Heart right ventricle (tissue), 16 donors: ENCODE measurements around the gene GINS3. TPM values are rescaled to one million over a fixed set of nuclear protein-coding genes. Genes with fewer than 3 reads are reported as not detected.

Source experiments
- ATAC-seq, 8 donors: fragments of 200-7000 bp; cut with Tn5 transposase; one replicate each; pipeline ENCODE4 v1.9.1; 2020; ENCODE audit warnings: mild to moderate bottlenecking in 8 of 8, moderate library complexity in 8 of 8, moderate number of reproducible peaks in 1 of 8
- DNase-seq, 2 donors: peaks; one replicate each; pipeline ENCODE4 v3.0.0-alpha.2; 2020
- H3K27ac ChIP-seq, 10 donors: fragments of 200-600 bp; sonication (generic) in 2 of 10; one replicate each; pipeline versions ENCODE4 v1.5.0 to v1.8.0; 2020 to 2022; ENCODE audit warnings: mild to moderate bottlenecking in 3 of 10
- H3K27me3 ChIP-seq, 7 donors: fragments of 200-600 bp; one replicate each; pipeline ENCODE4 v1.8.0; 2021 to 2022; ENCODE audit warnings: mild to moderate bottlenecking in 2 of 7
- H3K36me3 ChIP-seq, 9 donors: fragments of 200-600 bp; sonication (generic) in 1 of 9; one replicate each; pipeline versions ENCODE4 v1.5.0 to v1.8.0; 2020 to 2022; ENCODE audit warnings: mild to moderate bottlenecking in 2 of 9
- H3K4me1 ChIP-seq, 9 donors: fragments of 200-600 bp; sonication (generic) in 1 of 9; one replicate each; pipeline versions ENCODE4 v1.5.0 to v1.8.0; 2020 to 2022; ENCODE audit warnings: mild to moderate bottlenecking in 4 of 9
- H3K4me3 ChIP-seq, 10 donors: fragments of 200-600 bp; sonication (generic) in 2 of 10; one replicate each; pipeline versions ENCODE4 v1.5.0 to v1.8.0; 2020 to 2022; ENCODE audit warnings: mild to moderate bottlenecking in 7 of 10, moderate library complexity in 2 of 10
- H3K9me3 ChIP-seq, 11 donors: fragments of 200-600 bp in 10 of 11; sonication (generic) in 2 of 11; one replicate each; pipeline versions ENCODE4 v1.5.0 to v1.8.0; 2013 to 2022; ENCODE audit warnings: mild to moderate bottlenecking in 2 of 11, control low read depth in 1 of 11, moderate library complexity in 1 of 11
- CTCF ChIP-seq, 9 donors: fragments of 200-600 bp; sonication (generic) in 2 of 9; IDR thresholded peaks; one replicate each; pipeline versions ENCODE4 v1.5.0 to v1.8.0; 2021 to 2022; ENCODE audit warnings: antibody characterized with exemption in 9 of 9, mild to moderate bottlenecking in 5 of 9, moderate library complexity in 1 of 9
- WGBS, 2 donors: extraction: QIAGEN DNeasy Blood & Tissue Kit; methylation state at CpG; one replicate each; pipeline ENCODE4 v1.1.7; 2013; ENCODE audit warnings: inconsistent platforms in 1 of 2; 5-methylcytosine and 5-hydroxymethylcytosine counted together
- intact Hi-C, 10 donors: fragments of 100-400 bp; cut with DNase I; formaldehyde crosslinking; loops; one replicate each; pipeline versions ENCODE4 v1.11.1 to v1.14.2; 2022
- polyA plus RNA-seq, 2 donors: library from polyadenylated mRNA; stranded (reverse); fragments of 200-250 nt; gene quantifications; one replicate each; pipeline ENCODE4 v1.2.3, GENCODE V29; 2013
- total RNA-seq, 10 donors: library from RNA; stranded (reverse); fragmentation: NEBNext Ultra II Directional in 3 of 10; extraction: Animal tissue kit (Norgen Biotek cat#: 25700) in 3 of 10; gene quantifications; one replicate each; pipeline versions ENCODE4 v1.2.1 to v1.2.4, GENCODE V29; 2021 to 2023
- donor health status: Arrhythmogenic right ventricular cardiomyopathy.
- donor health status: ischemic (EF 13 %, LVEDD 7.1; RV severe dilation, severe dysfunction).
- donor health status: healthy with polysubstance abuse.
- donor health status: DM: no; HTN: yes; CAD: no.
- donor health status: DM: no; HTN: no; CAD: no.
- donor health status: ischemic (EF 25% LVEDD 6.9; RV normal size, moderate dysfunction).
- donor health status: ischemic (EF 25% LVEDD 5.7; RV mildly dilated, moderate dysfunction).
- donor health status: healthy.
- donor health status: DM: yes; HTN: yes; CAD: no.
- donor health status: Ischemic cardiomyopathy.
- donor health status: ischemic (EF 35%, LVEDD 5.7; RV mildly dilated, moderate dysfunction).
- donor health status: nonischemic (EF 11% LVEDD 7.7; RV severe dilation, severe dysfunction).
- donor health status: DM: yes; HTN: yes; CAD: no.
- donor health status: PGD.
- donor health status: ischemic (EF 29% LVEDD 5.4; RV normal size, mild dysfunction).
- donor health status: nonischemic (EF 23%, LVEDD 6.1; RV moderate dilation, normal function).

GINS3 gene
- total and polyA plus RNA-seq, 12 donors: 4.0 to 13.5 (median 5.9) TPM

GRCh38 chr16:58444265-58444664 lies 52.0 kb downstream of the GINS3 start:
- no peak for TF ChIP-seq CTCF (IDR thresholded peaks at IDR 0.05)
- no peak overlapping the region for H3K27ac ChIP-seq
- no peaks in the 10 kb centered on the region for H3K4me1 ChIP-seq
- ATAC-seq (no peak), DNase-seq (no peak)
- H3K9me3 ChIP-seq: no peaks in the 10 kb centered on the region
- 83 to 92% methylated on average over 2 of the region's 2 CpGs for WGBS, 2 donors
- H3K27me3 ChIP-seq: no peaks in the 10 kb centered on the region
- H3K4me3 ChIP-seq: no peak overlapping the region
- intact Hi-C loops: loop anchor here in 1 of 10 donors (10.0 kb wide), 1 partner anchor 59 kb away; no protein-coding TSS in a partner anchor
- H3K36me3 ChIP-seq: no peaks in the 10 kb centered on the region

- DNase-seq: no peak
- no peak for TF ChIP-seq CTCF (IDR thresholded peaks at IDR 0.05)
- H3K9me3 ChIP-seq: no peaks in the 10 kb centered on the region
- no peak overlapping the region for H3K27ac ChIP-seq
- intact Hi-C loops: loop anchor here in 1 of 10 donors (10.0 kb wide), 1 partner anchor 64 kb away; no protein-coding TSS in a partner anchor
- no peak for ATAC-seq
- peaks cover 0 to 14% (median 2%) of the 10 kb centered on the region in 9 donors for H3K4me1 ChIP-seq
- no peak overlapping the region for H3K4me3 ChIP-seq
- no peaks in the 10 kb centered on the region for H3K36me3 ChIP-seq
- no peaks in the 10 kb centered on the region for H3K27me3 ChIP-seq
- 65 to 76% methylated on average over 2 of the region's 2 CpGs for WGBS, 2 donors
These were observed 56.6 kb downstream of the GINS3 start for GRCh38 chr16:58448890-58449289.

GRCh38 chr16:58449306-58449705 lies 57.0 kb downstream of the GINS3 start:
- DNase-seq (no peak), ATAC-seq (no peak)
- H3K9me3 ChIP-seq: no peaks in the 10 kb centered on the region
- peaks cover 0 to 14% (median 2%) of the 10 kb centered on the region in 9 donors for H3K4me1 ChIP-seq
- intact Hi-C loops: loop anchor here in 1 of 10 donors (10.0 kb wide), 1 partner anchor 65 kb away; no protein-coding TSS in a partner anchor
- no peaks in the 10 kb centered on the region for H3K27me3 ChIP-seq
- no peak overlapping the region for H3K27ac ChIP-seq
- H3K36me3 ChIP-seq: no peaks in the 10 kb centered on the region
- 89 to 90% methylated on average over 4 of the region's 4 CpGs for WGBS, 2 donors
- TF ChIP-seq CTCF (IDR thresholded peaks at IDR 0.05): no peak
- no peak overlapping the region for H3K4me3 ChIP-seq

GRCh38 chr16:58449768-58450167 lies 57.5 kb downstream of the GINS3 start:
- no peak overlapping the region for H3K4me3 ChIP-seq
- H3K27ac ChIP-seq: no peak overlapping the region
- no peak for DNase-seq
- 73 to 86% methylated on average over 5 of the region's 5 CpGs for WGBS, 2 donors
- no peaks in the 10 kb centered on the region for H3K9me3 ChIP-seq
- H3K36me3 ChIP-seq: no peaks in the 10 kb centered on the region
- peaks cover 0 to 14% (median 2%) of the 10 kb centered on the region in 9 donors for H3K4me1 ChIP-seq
- intact Hi-C loops: loop anchor here in 1 of 10 donors (10.0 kb wide), 1 partner anchor 65 kb away; no protein-coding TSS in a partner anchor
- TF ChIP-seq CTCF (IDR thresholded peaks at IDR 0.05): no peak
- no peaks in the 10 kb centered on the region for H3K27me3 ChIP-seq
- no peak for ATAC-seq
